ENCODE results near the gene ATG7. TPM values are rescaled to one million over a fixed set of nuclear protein-coding genes. Genes with fewer than 3 reads are reported as not detected.

The ATG7 gene
- total RNA-seq, 1 experiment from 2014 or later: 29.3 TPM

- BruUV-seq (replicated peaks): no TSS peak
- ChIA-PET RAD21 (ENCODE audit: low non-redundant PET in 1 of 2, low total read pairs in 2 of 2, uncharacterized antibody in 2 of 2, unreplicated experiment in 2 of 2) (no interaction called here), POLR2A (interaction anchor here (0.5 kb wide), 1 partner anchor 29 kb away, joined by 3 read pairs; no protein-coding TSS in a partner anchor), CTCF (interaction anchor here (0.8 kb wide), 1 partner anchor 12 kb away, joined by 3 read pairs; no protein-coding TSS in a partner anchor)
- H3K4me2 ChIP-seq (ENCODE audit: low read length): no peak overlapping the region
- no peaks in the 10 kb centered on the region for H3K36me3 ChIP-seq (ENCODE audit: control insufficient read depth in 1 of 2, insufficient read depth in 2 of 2, low read length in 2 of 2)
- H3K9ac ChIP-seq (ENCODE audit: low read length): no peak overlapping the region
- no peak overlapping the region for H3K4me3 ChIP-seq (replicated peaks in 1 of 2; ENCODE audit: low read depth in 1 of 2, low read length in 2 of 2)
- H4K20me1 ChIP-seq (ENCODE audit: insufficient read depth): no peaks in the 10 kb centered on the region
- H3K4me1 ChIP-seq (ENCODE audit: control insufficient read depth in 1 of 2, insufficient read depth in 2 of 2, low read length in 2 of 2): no peaks in the 10 kb centered on the region
- no peaks in the 10 kb centered on the region for H3K79me2 ChIP-seq (ENCODE audit: insufficient read depth, low read length)
- ATAC-seq: no peak
- no peak overlapping the region for H2AFZ ChIP-seq (ENCODE audit: low read depth, low read length, poor library complexity, severe bottlenecking)
- H3K27me3 ChIP-seq (ENCODE audit: insufficient read depth, low read length): no peaks in the 10 kb centered on the region
- H3K9me2 ChIP-seq (ENCODE audit: insufficient read depth): no peaks in the 10 kb centered on the region
- no peaks in the 10 kb centered on the region for H3K9me3 ChIP-seq (ENCODE audit: control insufficient read depth in 1 of 2, insufficient read depth in 1 of 2, low read depth in 1 of 2, low read length in 2 of 2)
- no peak for DNase-seq (ENCODE audit: low read depth, low spot score)
- intact Hi-C loops (cut with micrococcal nuclease): no loop called here
- no peak overlapping the region for H3K27ac ChIP-seq (ENCODE audit: low read depth, low read length)
- TF ChIP-seq CTCF (IDR thresholded peaks at IDR 0.05 in 2 of 3, conservative IDR thresholded peaks at IDR 0.05 in 1 of 3; ENCODE audit: borderline replicate concordance in 1 of 3, insufficient read depth in 1 of 3, low read depth in 2 of 3, low read length in 2 of 3): no peak
- no peak for TF ChIP-seq ZFX (IDR thresholded peaks at IDR 0.05)
- no peak for TF ChIP-seq FOSL1 (IDR thresholded peaks at IDR 0.05; ENCODE audit: low read depth)
- TF ChIP-seq POLR2AphosphoS5 (IDR thresholded peaks at IDR 0.05; ENCODE audit: low read depth, low read length): no peak
- no peak for TF ChIP-seq EGR1 (IDR thresholded peaks at IDR 0.05; ENCODE audit: low read depth)
- no peak for TF ChIP-seq EZH2 (IDR thresholded peaks at IDR 0.05)
- TF ChIP-seq ZBTB33 (IDR thresholded peaks at IDR 0.05; ENCODE audit: extremely low read depth, insufficient replicate concordance, low read length): no peak
- no peak for TF ChIP-seq EZH2phosphoT487 (IDR thresholded peaks at IDR 0.05; ENCODE audit: borderline replicate concordance)
- no peak for TF ChIP-seq REST (IDR thresholded peaks at IDR 0.05; ENCODE audit: low read depth)
- no peak for TF ChIP-seq CEBPB (IDR thresholded peaks at IDR 0.05; ENCODE audit: low read depth)
- no peak for TF ChIP-seq ELF1 (IDR thresholded peaks at IDR 0.05; ENCODE audit: borderline replicate concordance, low read depth)
- no peak for TF ChIP-seq TCF7L2 (IDR thresholded peaks at IDR 0.05; ENCODE audit: borderline replicate concordance, extremely low read depth, insufficient read depth, insufficient read length)
These were observed 118.4 kb downstream of the ATG7 start for GRCh38 chr3:11390411-11391131.

Measured in HCT116 (cell line).